ENCODE data around the gene MYOD1.

MYOD1 gene

DNA sequence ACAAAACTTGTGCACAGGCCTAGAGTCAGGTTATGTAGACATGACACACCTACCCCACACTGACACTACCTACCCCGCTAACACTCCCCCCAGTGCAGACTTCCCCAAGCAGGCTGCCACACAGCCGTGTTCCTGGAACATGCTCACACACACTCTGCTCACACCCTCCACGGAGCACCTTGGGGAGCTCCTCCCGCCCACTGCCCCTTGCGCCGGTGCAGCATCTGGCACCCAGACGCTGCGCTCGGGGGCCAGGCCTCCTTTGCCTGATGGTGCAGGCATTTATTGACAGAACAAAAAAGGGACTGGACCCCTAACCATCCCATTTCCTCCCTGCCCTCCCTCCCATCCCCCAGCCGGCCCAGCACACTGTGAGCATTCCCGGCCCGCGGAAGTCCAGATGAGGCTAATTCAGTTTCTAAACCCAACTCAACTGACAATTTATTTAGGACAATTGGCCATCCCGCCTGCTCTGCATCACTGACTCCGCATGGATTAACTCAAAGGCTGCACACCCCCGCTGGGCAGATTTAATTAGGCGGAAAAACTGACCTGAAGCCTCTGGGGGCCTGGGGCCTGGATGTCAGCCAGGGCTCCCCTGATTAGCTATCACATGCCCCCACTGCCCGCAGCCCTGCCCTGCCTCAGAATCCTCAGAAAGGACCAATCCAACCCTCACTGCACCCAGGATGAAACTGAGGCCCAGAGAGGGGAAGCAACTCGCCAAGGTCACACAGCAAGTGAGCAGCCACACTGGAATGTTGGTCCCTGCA, 45.3 kb downstream of the MYOD1 start:
- no peak for DNase-seq
- in situ Hi-C loops (cut with MboI; ENCODE audit: low pct_unique_long_range_greater_than_20kb, low sequenced_read_pairs) = no loop called here

DNA sequence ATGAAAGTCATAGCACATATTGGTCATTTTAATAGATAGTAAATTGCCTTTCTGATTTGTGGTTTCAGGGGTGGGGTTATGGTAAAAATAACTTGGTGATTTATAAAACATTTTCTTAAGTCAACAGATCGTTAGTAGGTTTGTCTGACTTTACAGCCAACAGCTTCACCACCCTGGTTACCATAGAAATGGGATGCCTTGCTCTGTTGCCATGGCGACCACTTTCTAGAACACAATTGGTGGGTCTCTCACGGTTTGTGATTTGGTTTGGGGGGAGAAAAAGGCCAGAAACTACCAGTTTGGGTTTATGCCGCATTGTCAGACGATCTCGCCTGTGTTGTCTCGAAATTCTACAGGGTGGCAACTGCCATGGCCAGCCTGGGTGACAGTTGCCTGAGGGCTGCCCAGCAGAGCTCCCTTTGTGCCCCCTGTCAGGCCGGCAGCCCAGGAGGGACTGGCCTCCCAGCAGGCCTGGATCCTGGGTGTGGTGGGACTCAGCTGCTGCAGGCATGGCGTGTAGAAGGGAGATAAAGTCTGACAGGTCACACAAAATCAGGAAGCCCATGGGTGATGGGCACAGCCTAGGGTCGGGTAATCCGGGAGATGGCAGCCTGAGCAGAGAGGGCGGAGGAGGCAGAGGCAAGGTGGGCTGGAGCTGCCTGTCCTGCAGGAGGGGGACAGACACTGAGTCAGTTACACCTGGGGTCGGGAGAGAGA, 46.1 kb downstream of the MYOD1 start:
- in situ Hi-C loops (cut with MboI; ENCODE audit: low pct_unique_long_range_greater_than_20kb, low sequenced_read_pairs) = no loop called here
- DNase-seq = no peak

- in situ Hi-C loops (cut with MboI; ENCODE audit: low pct_unique_long_range_greater_than_20kb, low sequenced_read_pairs) = no loop called here
- DNase-seq = no peak
These were observed 46.6 kb downstream of the MYOD1 start for GRCh38 chr11:17766073-17766359.

- in situ Hi-C loops (cut with MboI; ENCODE audit: low pct_unique_long_range_greater_than_20kb, low sequenced_read_pairs) = no loop called here
- no peak for DNase-seq
These were observed 47.2 kb downstream of the MYOD1 start for GRCh38 chr11:17766590-17766989.

- in situ Hi-C loops (cut with MboI; ENCODE audit: low pct_unique_long_range_greater_than_20kb, low sequenced_read_pairs) = no loop called here
- no peak for DNase-seq
These were observed 48.0 kb downstream of the MYOD1 start for GRCh38 chr11:17767301-17767885.

GRCh38 chr11:17767914-17768313, 48.5 kb downstream of the MYOD1 start:
- in situ Hi-C loops (cut with MboI; ENCODE audit: low pct_unique_long_range_greater_than_20kb, low sequenced_read_pairs) = no loop called here
- no peak for DNase-seq

- no peak for DNase-seq
- in situ Hi-C loops (cut with MboI; ENCODE audit: low pct_unique_long_range_greater_than_20kb, low sequenced_read_pairs) = no loop called here
These were observed 49.2 kb downstream of the MYOD1 start for GRCh38 chr11:17768547-17768946.

- in situ Hi-C loops (cut with MboI; ENCODE audit: low pct_unique_long_range_greater_than_20kb, low sequenced_read_pairs) = no loop called here
These were observed 49.8 kb downstream of the MYOD1 start for GRCh38 chr11:17769218-17769617.

DNA sequence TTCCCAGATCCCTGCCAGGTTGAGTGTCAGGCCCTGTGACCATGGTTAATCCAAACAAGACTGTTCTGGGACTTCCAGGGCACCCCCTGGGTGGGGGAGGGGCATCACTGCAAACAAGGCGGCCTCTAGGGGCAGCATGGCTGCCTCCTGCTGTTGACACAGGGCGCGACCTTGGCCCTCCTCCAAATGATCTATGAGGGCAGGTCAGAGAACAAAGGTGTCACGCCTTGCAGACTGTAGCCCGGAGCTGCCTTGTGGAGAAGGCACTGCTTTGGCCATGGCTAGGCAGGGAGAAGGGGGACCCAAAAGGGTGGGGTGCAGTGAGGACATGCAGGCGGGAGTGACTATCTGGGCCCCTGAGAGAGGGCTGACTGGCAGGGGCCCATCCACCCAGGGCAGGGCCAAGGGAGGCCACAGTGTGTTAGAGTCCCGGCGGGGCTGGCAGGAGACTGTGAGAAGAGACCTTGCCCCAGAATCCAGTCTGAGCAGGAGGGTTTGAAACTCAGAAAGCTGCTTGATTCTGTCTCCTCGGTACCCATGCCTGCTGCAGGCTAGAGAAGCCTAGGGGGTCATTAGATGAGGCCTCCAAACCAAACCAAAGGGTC, 50.8 kb downstream of the MYOD1 start:
- DNase-seq = peak; percentile 23
- in situ Hi-C loops (cut with MboI; ENCODE audit: low pct_unique_long_range_greater_than_20kb, low sequenced_read_pairs) = no loop called here

More at GRCh38 chr11:17769218-17769617, 49.8 kb downstream of the MYOD1 start:
- no peak for DNase-seq

DNA sequence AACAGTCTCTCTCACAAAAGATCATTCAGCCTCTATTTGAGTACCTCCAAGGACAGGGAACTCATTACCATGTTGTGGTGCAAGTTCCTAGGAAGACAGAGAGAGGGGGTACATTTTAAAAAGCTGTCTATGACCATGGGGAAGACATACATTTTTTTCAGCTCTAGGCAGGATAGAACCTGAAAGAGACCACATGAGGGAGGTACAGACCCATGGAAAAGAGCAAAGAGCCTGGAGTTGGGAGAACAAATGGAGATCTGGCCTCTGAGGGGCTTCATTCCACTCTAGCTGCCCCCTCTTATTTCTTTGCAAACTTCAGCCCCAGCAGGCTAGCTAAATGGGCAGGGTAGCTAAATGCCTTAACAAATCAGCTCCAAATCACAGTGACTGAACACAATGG, 51.5 kb downstream of the MYOD1 start:
- no peak for DNase-seq
- in situ Hi-C loops (cut with MboI; ENCODE audit: low pct_unique_long_range_greater_than_20kb, low sequenced_read_pairs) = no loop called here

DNA sequence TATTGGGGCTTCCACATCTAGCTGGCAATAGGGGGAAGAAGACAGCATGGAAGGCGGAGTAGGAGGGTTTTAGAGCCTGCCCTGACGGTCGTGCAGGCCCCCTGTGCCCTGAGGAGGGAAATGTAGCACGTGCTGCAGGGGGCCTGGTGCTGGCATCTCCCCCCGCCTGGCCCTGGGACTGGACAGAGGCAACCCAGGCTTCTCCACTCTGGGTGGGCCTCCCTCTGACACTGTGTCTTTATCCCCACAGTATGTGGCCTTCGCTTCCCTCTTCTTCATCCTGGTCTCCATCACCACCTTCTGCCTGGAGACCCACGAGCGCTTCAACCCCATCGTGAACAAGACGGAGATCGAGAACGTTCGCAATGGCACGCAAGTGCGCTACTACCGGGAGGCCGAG, 52.0 kb downstream of the MYOD1 start:
- no peak for DNase-seq
- in situ Hi-C loops (cut with MboI; ENCODE audit: low pct_unique_long_range_greater_than_20kb, low sequenced_read_pairs) = no loop called here

Data from KBM-7 (cell line).